Vagina (tissue), 2 donors: ENCODE data around the gene TNFRSF19.

Experiments
- CTCF ChIP-seq, 3 experiments: fragments of 450-650 bp in 2 of 3; fragments of 200-600 bp in 1 of 3; sonication (generic) in 1 of 3; IDR thresholded peaks; one replicate each; pipeline ENCODE4 v1.5.1; 2017 to 2019; ENCODE audit warnings: antibody characterized with exemption in 3 of 3, mild to moderate bottlenecking in 2 of 3, moderate library complexity in 2 of 3
- POLR2A ChIP-seq, 2 donors: fragments of 450-650 bp; IDR thresholded peaks; one replicate each; pipeline ENCODE4 v1.6.1; 2017; ENCODE audit warnings: antibody characterized with exemption in 2 of 2, mild to moderate bottlenecking in 2 of 2, moderate library complexity in 2 of 2
- POLR2AphosphoS5 ChIP-seq, 2 donors: sonication (generic); formaldehyde crosslinking; IDR thresholded peaks; one replicate each; pipeline ENCODE4 v1.9.0; 2017; ENCODE audit warnings: antibody characterized with exemption in 2 of 2, mild to moderate bottlenecking in 2 of 2, low read depth in 1 of 2; ENCODE audit not compliant: insufficient read depth in 1 of 2

DNA sequence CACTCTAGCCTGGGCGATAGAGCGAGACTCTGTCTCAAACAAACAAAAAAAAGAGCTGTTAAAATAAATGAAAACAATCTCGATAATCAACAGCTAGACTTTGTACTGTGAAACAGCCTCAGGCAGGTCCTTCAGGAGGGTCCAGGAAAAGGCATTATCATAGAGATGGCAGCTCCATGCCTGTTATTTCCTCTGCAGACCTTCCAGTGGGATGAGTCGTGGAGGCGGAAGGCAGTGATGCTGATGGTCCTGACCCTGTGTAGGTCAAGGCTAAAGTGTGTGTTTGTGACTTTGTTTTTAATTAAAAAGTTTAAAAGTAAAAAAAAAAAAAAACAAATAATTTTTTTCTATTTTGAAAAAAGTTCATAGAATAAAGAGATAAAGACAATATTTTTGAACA is 117.4 kb downstream of the TNFRSF19 start:
- TF ChIP-seq POLR2AphosphoS5 (IDR thresholded peaks at IDR 0.05; ENCODE audit: insufficient read depth in 1 of 2, low read depth in 1 of 2) (no peak), CTCF (IDR thresholded peaks at IDR 0.05) (no peak), POLR2A (IDR thresholded peaks at IDR 0.05) (no peak)
